Measurements from ENCODE around the gene C2orf76.
A peak's percentile ranks its signal among the peaks of the same experiment; 100 is the strongest.

C2orf76 gene

DNA sequence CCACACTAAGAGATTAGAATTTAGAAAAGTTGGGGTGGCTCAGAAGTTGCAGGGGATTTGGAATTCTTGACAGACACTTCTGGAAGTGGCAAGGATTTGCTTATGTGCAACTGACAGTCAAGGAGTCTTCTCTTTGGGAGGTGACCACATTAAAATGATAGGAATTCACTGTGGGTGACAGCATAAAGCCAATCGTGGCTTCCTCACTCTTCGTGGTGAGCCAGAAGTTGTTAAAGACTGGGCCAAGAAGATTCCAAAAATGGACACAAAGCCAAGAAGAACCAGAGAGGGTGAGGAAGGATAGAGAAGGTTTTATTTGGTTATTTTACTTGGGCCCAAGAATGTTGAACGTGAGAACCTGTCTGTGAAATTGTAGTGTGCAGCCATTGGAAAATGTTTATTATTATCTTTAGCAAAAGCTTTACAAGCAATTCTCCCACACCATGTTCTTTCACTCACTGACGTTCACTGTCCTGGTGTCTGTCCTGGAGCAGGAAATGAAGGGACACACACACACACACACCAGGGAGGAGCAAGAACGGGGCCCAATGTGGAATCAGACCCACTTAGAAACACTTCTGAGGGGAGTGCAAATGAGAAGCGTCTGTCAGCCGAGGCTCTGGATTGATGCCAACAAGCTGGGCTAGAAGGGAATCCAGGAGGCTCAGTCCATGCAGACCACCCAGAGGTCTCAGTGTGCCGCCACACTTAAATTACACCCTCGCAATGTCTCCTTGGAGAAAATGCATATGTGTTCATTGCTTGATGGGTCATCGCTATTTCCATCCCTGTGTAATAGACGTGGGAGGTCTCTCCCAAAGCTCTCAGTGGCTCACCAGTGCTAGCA, 105.8 kb downstream of the C2orf76 start:
- no peak for DNase-seq (ENCODE audit: low read depth)
- no peak for TF ChIP-seq CTCF (conservative IDR thresholded peaks at IDR 0.05; ENCODE audit: low read depth, low read length)
- no peak overlapping the region for H3K4me3 ChIP-seq (ENCODE audit: low read length)

GRCh38 chr2:119259296-119259860, 107.3 kb downstream of the C2orf76 start:
- no peak for TF ChIP-seq CTCF (conservative IDR thresholded peaks at IDR 0.05; ENCODE audit: low read depth, low read length)
- no peak for DNase-seq (ENCODE audit: low read depth)
- no peak overlapping the region for H3K4me3 ChIP-seq (ENCODE audit: low read length)

GRCh38 chr2:119257198-119257597, 109.4 kb downstream of the C2orf76 start:
- H3K4me3 ChIP-seq (ENCODE audit: low read length): no peak overlapping the region
- no peak for TF ChIP-seq CTCF (conservative IDR thresholded peaks at IDR 0.05; ENCODE audit: low read depth, low read length)
- DNase-seq (ENCODE audit: low read depth): no peak

- H3K4me3 ChIP-seq (ENCODE audit: low read length): no peak overlapping the region
- no peak for TF ChIP-seq CTCF (conservative IDR thresholded peaks at IDR 0.05; ENCODE audit: low read depth, low read length)
- no peak for DNase-seq (ENCODE audit: low read depth)
Observed at GRCh38 chr2:119256582-119256921, 110.1 kb downstream of the C2orf76 start.

DNA sequence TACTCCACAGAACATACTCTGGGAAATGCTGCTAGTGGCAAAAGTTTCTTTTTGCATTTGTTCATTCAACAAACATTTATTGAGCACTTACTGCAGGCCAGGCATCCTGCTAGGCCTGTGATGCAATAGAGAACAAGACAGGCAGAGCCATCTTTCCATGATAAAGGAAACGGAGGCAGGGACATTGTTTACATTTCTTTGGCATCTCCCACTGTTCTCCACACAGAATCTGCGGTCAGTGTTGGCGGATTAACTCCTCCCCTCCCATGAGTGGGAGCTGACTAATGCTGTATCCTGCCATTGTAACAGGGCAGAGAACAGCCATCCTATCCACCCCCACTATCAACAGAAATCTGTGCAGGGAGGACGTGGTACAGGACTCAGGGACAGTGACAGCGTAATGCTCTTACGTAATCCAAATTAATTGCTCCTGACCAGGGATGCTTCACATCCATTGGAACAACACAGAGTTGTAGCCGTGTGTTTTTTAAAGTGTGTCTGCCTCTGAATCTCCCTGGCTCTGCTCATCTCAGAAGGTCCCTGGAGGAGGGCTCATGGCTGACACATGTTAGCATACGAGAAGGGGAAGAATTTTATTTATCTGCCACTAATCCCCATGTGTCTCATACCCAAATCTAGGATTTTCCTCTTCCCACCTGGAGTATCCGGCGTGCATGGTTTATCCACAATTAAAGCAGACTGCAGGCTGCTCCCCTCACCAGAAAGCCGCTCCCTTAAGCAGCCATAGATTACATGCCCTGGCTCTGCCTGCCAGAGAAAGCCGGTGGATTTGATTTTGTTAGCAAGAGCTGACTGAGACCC, 110.7 kb downstream of the C2orf76 start:
- peak; percentile 66 for DNase-seq (ENCODE audit: low read depth)
- H3K4me3 ChIP-seq (ENCODE audit: low read length): no peak overlapping the region
- no peak for TF ChIP-seq CTCF (conservative IDR thresholded peaks at IDR 0.05; ENCODE audit: low read depth, low read length)

DNA sequence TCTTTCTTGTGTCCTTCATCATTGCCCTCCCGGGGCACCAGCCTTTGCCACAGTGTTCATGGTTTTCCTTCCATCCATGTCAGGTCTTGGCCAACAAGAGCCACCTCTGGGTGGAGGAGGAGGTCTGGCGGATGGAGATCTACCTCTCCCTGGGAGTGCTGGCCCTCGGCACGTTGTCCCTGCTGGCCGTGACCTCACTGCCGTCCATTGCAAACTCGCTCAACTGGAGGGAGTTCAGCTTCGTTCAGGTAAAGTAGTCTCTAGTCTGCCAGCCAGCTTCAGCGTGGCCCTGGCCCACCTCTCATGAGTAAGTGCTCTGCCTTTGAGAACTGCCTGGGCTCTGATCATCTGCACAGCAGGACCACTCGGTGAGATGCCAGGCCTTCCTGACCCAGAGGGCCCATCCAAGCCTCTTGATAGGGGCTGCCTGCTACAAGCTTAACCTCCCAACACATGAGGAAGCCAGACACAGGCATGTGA, 112.0 kb downstream of the C2orf76 start:
- no peak overlapping the region for H3K4me3 ChIP-seq (ENCODE audit: low read length)
- no peak for DNase-seq (ENCODE audit: low read depth)
- no peak for TF ChIP-seq CTCF (conservative IDR thresholded peaks at IDR 0.05; ENCODE audit: low read depth, low read length)
